ENCODE measurements around the gene GALR2.

GRCh38 chr17:76081295-76082210 lies 7.0 kb downstream of the GALR2 start:
- TF ChIP-seq CTCF (IDR thresholded peaks at IDR 0.05) (no peak), POLR2A (IDR thresholded peaks at IDR 0.05) (no peak), POLR2AphosphoS5 (IDR thresholded peaks at IDR 0.05) (no peak)
